Bronchial epithelial cell (primary cell): ENCODE results near the gene ADAMTS2. TPM values are rescaled to one million over a fixed set of nuclear protein-coding genes. Genes with fewer than 3 reads are reported as not detected.

Experiments used
- DNase-seq: peaks from one replicate; pipeline ENCODE4 v3.0.0-alpha.2; 2010; ENCODE audit warnings: low read depth
- FAIRE-seq: peaks from 2 replicates; lab custom pipeline; 2011; peaks lifted over from hg19 to GRCh38; lab: Jason Lieb, UNC
- H3K27me3 ChIP-seq: 2 replicates; pipeline ENCODE4 v1.5.1; 2011; ENCODE audit warnings: low read length; ENCODE audit not compliant: control insufficient read depth, insufficient read depth
- H3K36me3 ChIP-seq: 2 replicates; pipeline ENCODE4 v1.5.1; 2011; ENCODE audit warnings: low read length; ENCODE audit not compliant: control insufficient read depth, insufficient read depth
- H3K4me3 ChIP-seq: 2 replicates; pipeline ENCODE4 v1.5.1; 2011; ENCODE audit warnings: mild to moderate bottlenecking, low read depth, low read length, control low read depth
- CTCF ChIP-seq: IDR thresholded peaks from 2 replicates; pipeline ENCODE4 v1.5.1; 2011; ENCODE audit warnings: mild to moderate bottlenecking, moderate library complexity, low read length, control low read depth, inconsistent platforms; ENCODE audit not compliant: insufficient read depth, severe bottlenecking
- total RNA-seq: library from RNA; depleted of rRNA; stranded (reverse); fragments of >200 nt; gene quantifications from 2 replicates; pipeline ENCODE4 v1.2.1, GENCODE V29; 2014

ADAMTS2 gene
- total RNA-seq, 1 donor from 2014 or later: 0.26 TPM

GRCh38 chr5:179246227-179246626 lies 99.0 kb downstream of the ADAMTS2 start:
- H3K36me3 ChIP-seq: no peaks in the 10 kb centered on the region
- no peak for FAIRE-seq

GRCh38 chr5:179245031-179245430 lies 100.2 kb downstream of the ADAMTS2 start:
- DNase-seq: no peak
- no peak for FAIRE-seq

More at GRCh38 chr5:179246227-179246626, 99.0 kb downstream of the ADAMTS2 start:
- H3K27me3 ChIP-seq: no peaks in the 10 kb centered on the region
- H3K4me3 ChIP-seq: no peak overlapping the region
- no peak for TF ChIP-seq CTCF
- no peak for DNase-seq

GRCh38 chr5:179244044-179244443 lies 101.2 kb downstream of the ADAMTS2 start:
- no peak for DNase-seq
- Histone ChIP-seq H3K36me3 (no peaks in the 10 kb centered on the region), H3K27me3 (no peaks in the 10 kb centered on the region), H3K4me3 (no peak overlapping the region)
- TF ChIP-seq CTCF: no peak
- no peak for FAIRE-seq

More at GRCh38 chr5:179245031-179245430, 100.2 kb downstream of the ADAMTS2 start:
- no peaks in the 10 kb centered on the region for H3K36me3 ChIP-seq
- no peak for TF ChIP-seq CTCF
- H3K27me3 ChIP-seq: no peaks in the 10 kb centered on the region
- H3K4me3 ChIP-seq: no peak overlapping the region

GRCh38 chr5:179243333-179243732 lies 101.9 kb downstream of the ADAMTS2 start:
- FAIRE-seq (no peak), DNase-seq (no peak)
- no peak overlapping the region for H3K4me3 ChIP-seq
- H3K27me3 ChIP-seq: no peaks in the 10 kb centered on the region
- no peaks in the 10 kb centered on the region for H3K36me3 ChIP-seq
- no peak for TF ChIP-seq CTCF

GRCh38 chr5:179242676-179243075 lies 102.6 kb downstream of the ADAMTS2 start:
- H3K27me3 ChIP-seq: no peaks in the 10 kb centered on the region
- H3K4me3 ChIP-seq: no peak overlapping the region
- FAIRE-seq: no peak
- no peaks in the 10 kb centered on the region for H3K36me3 ChIP-seq
- no peak for TF ChIP-seq CTCF
- DNase-seq: no peak

- FAIRE-seq (no peak), DNase-seq (no peak)
Observed at GRCh38 chr5:179241764-179242370, 103.4 kb downstream of the ADAMTS2 start.

More at GRCh38 chr5:179241764-179242370, 103.4 kb downstream of the ADAMTS2 start:
- Histone ChIP-seq H3K4me3 (no peak overlapping the region), H3K36me3 (no peaks in the 10 kb centered on the region), H3K27me3 (no peaks in the 10 kb centered on the region)
- TF ChIP-seq CTCF: no peak
